Keratinocyte (primary cell): ENCODE measurements around the gene TENT5A. TPM values are rescaled to one million over a fixed set of nuclear protein-coding genes. Genes with fewer than 3 reads are reported as not detected.

Experiments
- DNase-seq: peaks from one replicate; pipeline ENCODE4 v3.0.0-alpha.2; 2011; ENCODE audit warnings: low read depth, missing footprints, low spot score
- FAIRE-seq: peaks from 2 replicates; lab custom pipeline; 2011; peaks lifted over from hg19 to GRCh38; lab: Jason Lieb, UNC
- H2AFZ ChIP-seq: 2 replicates; pipeline ENCODE4 v1.6.0; 2012; ENCODE audit warnings: low read length, control low read depth, inconsistent platforms; ENCODE audit not compliant: control insufficient read depth
- H3K27ac ChIP-seq: 2 replicates; pipeline ENCODE4 v1.5.1; 2011; ENCODE audit warnings: low read length; ENCODE audit not compliant: control insufficient read depth, insufficient read depth
- H3K27me3 ChIP-seq: 3 replicates; pipeline ENCODE4 v1.6.0; 2011; ENCODE audit warnings: low read length; ENCODE audit not compliant: control insufficient read depth, insufficient read depth; ENCODE audit errors: extremely low read depth
- H3K36me3 ChIP-seq, 2 experiments: 2 replicates in 1 of 2; 3 replicates in 1 of 2; pipeline ENCODE4 v1.5.1; 2011; ENCODE audit warnings: low read length in 2 of 2, mild to moderate bottlenecking in 1 of 2; ENCODE audit not compliant: control insufficient read depth in 2 of 2, insufficient read depth in 2 of 2; ENCODE audit errors: extremely low read depth in 1 of 2
- H3K4me1 ChIP-seq: 3 replicates; pipeline ENCODE4 v1.5.1; 2011; ENCODE audit warnings: low read length; ENCODE audit not compliant: control insufficient read depth, insufficient read depth; ENCODE audit errors: extremely low read depth
- H3K4me2 ChIP-seq: 3 replicates; pipeline ENCODE4 v1.6.0; 2011; ENCODE audit warnings: low read depth, low read length; ENCODE audit not compliant: control insufficient read depth, insufficient read depth; ENCODE audit errors: extremely low read depth
- H3K4me3 ChIP-seq, 3 experiments: fragments of 200-600 bp in 1 of 3; sonication (generic) in 1 of 3; 2 replicates in 2 of 3; 3 replicates in 1 of 3; pipeline ENCODE4 v1.5.1; 2011 to 2016; ENCODE audit warnings: low read length in 3 of 3, mild to moderate bottlenecking in 3 of 3, control low read depth in 2 of 3, inconsistent platforms in 1 of 3, low read depth in 1 of 3, mixed read lengths in 1 of 3, mixed run types in 1 of 3, moderate library complexity in 1 of 3; ENCODE audit not compliant: control insufficient read depth in 2 of 3, insufficient read depth in 2 of 3; ENCODE audit errors: extremely low read depth in 1 of 3
- H3K79me2 ChIP-seq: 2 replicates; pipeline ENCODE4 v1.6.0; 2012; ENCODE audit warnings: low read length; ENCODE audit not compliant: control insufficient read depth, insufficient read depth
- H3K9ac ChIP-seq: 3 replicates; pipeline ENCODE4 v1.6.0; 2011; ENCODE audit warnings: low read length; ENCODE audit not compliant: control insufficient read depth, insufficient read depth; ENCODE audit errors: extremely low read depth
- H3K9me1 ChIP-seq: 3 replicates; pipeline ENCODE4 v1.6.0; 2011; ENCODE audit warnings: low read length; ENCODE audit not compliant: control insufficient read depth, insufficient read depth; ENCODE audit errors: extremely low read depth
- H3K9me3 ChIP-seq: 2 replicates; pipeline ENCODE4 v1.5.1; 2012; ENCODE audit warnings: low read depth, low read length; ENCODE audit not compliant: control insufficient read depth
- H4K20me1 ChIP-seq: 3 replicates; pipeline ENCODE4 v1.6.0; 2011; ENCODE audit warnings: low read length; ENCODE audit not compliant: control insufficient read depth, insufficient read depth; ENCODE audit errors: extremely low read depth
- EZH2 ChIP-seq: IDR thresholded peaks from one replicate; pipeline ENCODE4 v1.6.1; 2012; ENCODE audit warnings: inconsistent platforms, mild to moderate bottlenecking, low read length, moderate library complexity
- dilution Hi-C: fragments of 300-500 bp; cut with MboI; formaldehyde crosslinking; loops from one replicate; pipeline ENCODE4 v1.7.0; 2020; ENCODE audit warnings: low sequenced_read_pairs; ENCODE audit not compliant: extremely low pct_ligation_motif_present
- polyA plus RNA-seq, 5 experiments: library from polyadenylated mRNA; depleted of rRNA in 3 of 5; stranded (reverse) in 3 of 5; stranded (forward) in 1 of 5; unstranded in 1 of 5; fragments of >200 nt; gene quantifications; 1 replicate in 1 of 5; 2 replicates in 3 of 5; 3 replicates in 1 of 5; pipeline versions ENCODE4 v1.2.1 to v1.2.3, GENCODE V29; 2011 to 2012; ENCODE audit warnings: missing spikeins in 2 of 5, low read depth in 1 of 5, low replicate concordance in 1 of 5
- TF ChIP-seq, protein P1 (sequence below), 3 experiments: IDR thresholded peaks in 1 of 3; conservative IDR thresholded peaks in 1 of 3; optimal IDR thresholded peaks in 1 of 3; 2 replicates in 2 of 3; 3 replicates in 1 of 3; pipeline versions ENCODE3 to v1.5.1; 2011; ENCODE audit warnings: low read length in 3 of 3, mild to moderate bottlenecking in 3 of 3, moderate library complexity in 2 of 3, control low read depth in 1 of 3, inconsistent platforms in 1 of 3; ENCODE audit not compliant: insufficient read depth in 2 of 3; ENCODE audit errors: extremely low read depth in 1 of 3

The TENT5A gene
- polyA plus RNA-seq, 1 donor (not counting 4 experiments of a cell fraction or from before 2014, with no cell fraction given): 1.6 TPM

DNA sequence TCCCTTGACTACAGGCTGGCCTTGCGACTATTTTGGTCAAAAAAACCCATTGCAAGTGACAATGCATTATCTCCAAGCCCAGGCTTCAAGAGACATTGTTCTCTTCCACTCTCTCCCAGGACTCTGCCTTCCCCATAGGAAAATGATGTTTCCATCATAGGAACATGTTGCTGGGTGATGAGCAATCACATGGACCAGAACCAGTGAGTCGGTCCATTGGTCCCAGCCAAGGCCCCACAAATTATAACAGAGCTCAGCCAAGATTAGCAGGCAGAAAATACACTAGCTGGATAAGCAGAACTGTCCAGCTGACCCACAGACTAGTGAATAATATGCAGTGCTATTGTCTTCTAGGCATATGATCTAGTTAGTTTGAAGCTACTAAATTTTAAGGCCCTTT, 27.4 kb downstream of the TENT5A start:
- Histone ChIP-seq H3K4me3 (no peak overlapping the region), H3K27ac (no peak overlapping the region), H3K79me2 (no peaks in the 10 kb centered on the region), H3K36me3 (no peaks in the 10 kb centered on the region), H4K20me1 (no peaks in the 10 kb centered on the region), H3K27me3 (no peaks in the 10 kb centered on the region), H3K9me1 (no peaks in the 10 kb centered on the region), H3K9me3 (no peaks in the 10 kb centered on the region), H3K9ac (no peak overlapping the region), H3K4me2 (no peak overlapping the region), H3K4me1 (no peaks in the 10 kb centered on the region), H2AFZ (no peak overlapping the region)
- dilution Hi-C loops: no loop called here
- TF ChIP-seq, protein P1, sequence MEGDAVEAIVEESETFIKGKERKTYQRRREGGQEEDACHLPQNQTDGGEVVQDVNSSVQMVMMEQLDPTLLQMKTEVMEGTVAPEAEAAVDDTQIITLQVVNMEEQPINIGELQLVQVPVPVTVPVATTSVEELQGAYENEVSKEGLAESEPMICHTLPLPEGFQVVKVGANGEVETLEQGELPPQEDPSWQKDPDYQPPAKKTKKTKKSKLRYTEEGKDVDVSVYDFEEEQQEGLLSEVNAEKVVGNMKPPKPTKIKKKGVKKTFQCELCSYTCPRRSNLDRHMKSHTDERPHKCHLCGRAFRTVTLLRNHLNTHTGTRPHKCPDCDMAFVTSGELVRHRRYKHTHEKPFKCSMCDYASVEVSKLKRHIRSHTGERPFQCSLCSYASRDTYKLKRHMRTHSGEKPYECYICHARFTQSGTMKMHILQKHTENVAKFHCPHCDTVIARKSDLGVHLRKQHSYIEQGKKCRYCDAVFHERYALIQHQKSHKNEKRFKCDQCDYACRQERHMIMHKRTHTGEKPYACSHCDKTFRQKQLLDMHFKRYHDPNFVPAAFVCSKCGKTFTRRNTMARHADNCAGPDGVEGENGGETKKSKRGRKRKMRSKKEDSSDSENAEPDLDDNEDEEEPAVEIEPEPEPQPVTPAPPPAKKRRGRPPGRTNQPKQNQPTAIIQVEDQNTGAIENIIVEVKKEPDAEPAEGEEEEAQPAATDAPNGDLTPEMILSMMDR (optimal IDR thresholded peaks at IDR 0.05 in 1 of 3, IDR thresholded peaks at IDR 0.05 in 1 of 3, conservative IDR thresholded peaks at IDR 0.05 in 1 of 3; ENCODE audit: extremely low read depth in 1 of 3, insufficient read depth in 2 of 3, low read length in 3 of 3): no peak
- no peak for TF ChIP-seq EZH2
- DNase-seq (no peak), FAIRE-seq (no peak)

DNA sequence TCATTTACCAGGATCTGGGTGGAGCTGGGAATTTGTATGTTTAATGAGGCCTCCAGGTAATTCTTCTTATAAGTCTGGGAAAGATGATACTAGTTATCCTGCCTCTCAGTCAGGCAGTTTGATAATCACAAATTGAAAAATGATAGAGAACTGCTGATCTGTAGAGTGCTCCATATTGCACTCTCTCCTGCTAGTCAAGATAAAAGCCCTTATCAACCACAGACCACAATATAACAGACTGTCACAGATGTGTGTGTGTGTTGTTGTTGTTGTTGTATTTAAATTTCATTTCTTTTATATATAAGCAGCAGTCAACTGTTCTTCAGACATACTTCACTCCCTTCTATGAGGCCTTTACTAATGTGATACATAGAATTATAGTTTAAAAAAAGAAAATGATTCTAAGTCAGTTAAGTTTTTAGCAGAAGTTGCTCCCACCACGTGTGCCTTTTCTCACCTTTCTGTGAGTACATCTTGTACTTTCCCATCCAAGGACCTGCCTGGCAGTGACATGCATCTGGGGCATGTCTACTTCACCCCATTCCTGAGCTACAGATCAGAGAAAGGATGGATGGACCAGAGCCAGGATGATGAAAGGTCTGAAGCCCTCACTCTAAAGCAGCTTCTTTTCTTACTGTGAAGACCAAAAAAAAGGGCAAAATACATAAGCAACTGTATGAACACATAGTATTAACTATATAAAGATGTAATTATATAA, 29.8 kb downstream of the TENT5A start:
- TF ChIP-seq, protein P1 (optimal IDR thresholded peaks at IDR 0.05 in 1 of 3, IDR thresholded peaks at IDR 0.05 in 1 of 3, conservative IDR thresholded peaks at IDR 0.05 in 1 of 3; ENCODE audit: extremely low read depth in 1 of 3, insufficient read depth in 2 of 3, low read length in 3 of 3): no peak
- no peak for TF ChIP-seq EZH2
- no peak overlapping the region for H3K9ac ChIP-seq
- FAIRE-seq: no peak
- no peak overlapping the region for H2AFZ ChIP-seq
- H3K9me3 ChIP-seq: no peaks in the 10 kb centered on the region
- H3K4me1 ChIP-seq: no peaks in the 10 kb centered on the region
- no peaks in the 10 kb centered on the region for H3K9me1 ChIP-seq
- dilution Hi-C loops: no loop called here
- no peaks in the 10 kb centered on the region for H3K36me3 ChIP-seq
- no peak overlapping the region for H3K4me3 ChIP-seq
- DNase-seq: no peak
- H4K20me1 ChIP-seq: no peaks in the 10 kb centered on the region
- H3K4me2 ChIP-seq: no peak overlapping the region
- H3K27ac ChIP-seq: no peak overlapping the region
- no peaks in the 10 kb centered on the region for H3K79me2 ChIP-seq
- H3K27me3 ChIP-seq: no peaks in the 10 kb centered on the region
